ENCODE results near the gene CFAP251. TPM values are rescaled to one million over a fixed set of nuclear protein-coding genes. Genes with fewer than 3 reads are reported as not detected.

The CFAP251 gene
- total RNA-seq, 4 donors from 2014 or later, result 4.6 to 18.5 (median 9.6) TPM

GRCh38 chr12:121975021-121975420 lies 56.6 kb downstream of the CFAP251 start:
- TF ChIP-seq CTCF (IDR thresholded peaks at IDR 0.05; ENCODE audit: low read depth), result no peak

DNA sequence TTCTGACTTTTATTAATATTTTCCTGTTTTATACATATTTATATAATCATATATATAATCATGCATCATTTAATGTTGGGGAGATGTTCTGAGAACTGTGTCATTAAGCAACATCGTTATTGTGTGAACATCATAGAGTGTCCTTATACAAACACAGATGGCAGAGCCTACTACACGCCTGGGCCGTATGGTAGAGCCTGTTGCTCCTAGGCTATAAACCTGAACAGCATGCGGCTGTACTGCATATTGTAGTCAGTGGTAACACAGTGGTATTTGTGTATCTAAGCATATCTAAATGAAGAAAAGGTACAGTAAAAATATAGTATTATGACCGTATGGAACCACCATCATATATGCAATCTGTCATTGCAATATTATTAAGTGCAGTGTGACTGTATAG lies 58.6 kb downstream of the CFAP251 start:
- no peak for TF ChIP-seq CTCF (IDR thresholded peaks at IDR 0.05; ENCODE audit: low read depth)

DNA sequence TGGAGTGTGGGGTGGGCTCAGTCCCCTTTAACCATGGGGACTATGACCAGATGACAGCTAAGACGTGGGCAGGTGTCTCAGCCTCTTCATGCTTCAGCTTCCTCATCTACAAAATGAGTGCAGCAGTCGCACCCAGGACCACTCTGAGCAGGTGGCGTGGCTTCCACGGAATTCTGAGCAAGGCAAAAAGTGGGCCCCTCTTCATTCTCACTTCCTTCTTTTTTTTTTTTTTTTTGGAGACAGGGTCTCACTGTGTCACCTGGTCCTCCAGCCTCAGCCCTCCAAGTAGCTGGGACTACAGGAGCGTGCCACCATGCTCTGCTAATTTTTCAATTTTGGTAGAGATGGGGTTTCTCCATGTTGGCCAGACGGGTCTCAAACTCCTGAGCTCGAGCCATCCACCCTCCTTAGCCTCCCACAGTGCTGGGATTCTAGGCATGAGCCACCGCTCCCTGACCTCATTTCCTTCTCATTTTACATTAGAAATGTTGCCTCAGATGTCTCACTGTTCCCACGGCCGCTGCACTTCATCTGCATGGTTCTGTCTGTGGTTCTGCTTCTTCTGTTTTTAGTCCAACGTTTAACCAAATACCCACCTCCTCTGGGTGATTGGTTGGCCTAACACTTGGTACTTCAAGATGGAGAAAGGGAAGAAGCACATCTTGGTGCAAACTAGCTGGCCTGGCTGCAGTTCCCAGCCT lies 61.9 kb downstream of the CFAP251 start:
- TF ChIP-seq CTCF (IDR thresholded peaks at IDR 0.05; ENCODE audit: low read depth), result no peak

DNA sequence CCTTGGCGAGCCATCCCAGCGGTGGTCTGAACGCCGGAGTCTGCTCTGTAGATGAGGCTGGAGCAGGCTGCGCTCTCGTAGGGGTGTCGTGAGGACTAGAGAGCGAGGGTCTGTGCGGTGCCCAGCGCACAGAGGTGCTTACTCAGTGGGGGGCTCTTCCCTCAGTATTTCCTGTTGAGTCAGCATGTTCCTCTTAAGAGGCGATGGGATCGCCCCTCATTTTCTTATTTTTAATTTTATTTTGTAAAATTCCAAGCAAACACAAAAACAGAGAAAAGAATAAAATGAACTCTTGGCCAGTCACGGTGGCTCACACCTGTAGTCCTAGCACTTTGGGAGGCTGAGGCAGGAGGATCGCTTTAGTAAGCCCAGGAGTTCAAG lies 62.5 kb downstream of the CFAP251 start:
- TF ChIP-seq CTCF (IDR thresholded peaks at IDR 0.05; ENCODE audit: low read depth), result no peak

GRCh38 chr12:121981456-121981855 lies 63.1 kb downstream of the CFAP251 start:
- no peak for TF ChIP-seq CTCF (IDR thresholded peaks at IDR 0.05; ENCODE audit: low read depth)

DNA sequence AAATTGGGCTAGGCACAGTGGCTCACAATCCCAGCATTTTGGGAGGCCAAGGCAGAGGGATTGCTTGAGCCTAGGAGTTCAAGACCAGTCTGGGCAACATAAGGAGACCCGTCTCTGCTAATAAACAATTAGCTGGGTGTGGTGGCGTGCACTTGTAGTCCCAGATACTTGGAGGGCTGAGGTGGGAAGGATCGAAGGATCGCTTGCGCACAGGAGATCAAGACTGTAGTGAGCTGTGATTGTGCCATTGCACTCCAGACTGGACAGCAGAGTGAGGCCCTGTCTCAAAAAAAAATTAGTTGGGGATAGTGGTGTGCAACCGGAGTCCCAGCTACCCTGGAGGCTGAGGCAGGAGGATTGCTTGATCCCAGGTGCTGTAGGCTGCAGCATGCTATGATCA lies 64.6 kb downstream of the CFAP251 start:
- TF ChIP-seq CTCF (IDR thresholded peaks at IDR 0.05; ENCODE audit: low read depth), result no peak

DNA sequence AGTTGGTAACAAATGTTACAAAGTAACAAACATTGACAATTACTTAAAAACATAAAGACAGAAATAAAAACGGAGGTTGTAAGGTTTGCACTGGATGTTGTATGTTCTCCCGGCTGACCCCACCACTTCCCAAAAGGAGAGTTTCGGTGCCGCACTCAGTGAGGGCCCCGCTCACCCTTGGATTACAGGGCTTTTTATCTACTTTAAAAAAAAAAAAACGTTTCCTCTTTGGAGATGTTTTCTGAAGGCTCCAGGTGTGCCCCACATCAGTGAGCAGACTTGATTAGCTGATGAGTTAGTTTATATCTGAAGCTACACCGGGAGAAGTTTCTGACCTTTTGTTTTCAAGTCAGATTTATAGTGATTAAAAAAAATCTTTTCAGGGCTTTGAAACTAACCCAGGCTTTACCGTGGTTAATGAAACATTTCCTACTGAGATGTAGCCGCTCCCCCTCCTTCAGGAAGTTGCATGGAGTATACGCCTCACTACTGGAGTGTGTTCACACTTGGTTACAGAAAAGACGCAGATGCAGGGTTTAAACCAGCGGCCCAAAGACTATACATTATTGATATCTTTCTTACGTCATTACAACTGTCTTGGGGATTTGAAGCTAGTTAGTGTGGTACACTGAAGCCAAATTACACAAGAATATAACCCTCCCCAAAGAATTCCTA lies 65.3 kb downstream of the CFAP251 start:
- TF ChIP-seq CTCF (IDR thresholded peaks at IDR 0.05; ENCODE audit: low read depth), result no peak

All from subcutaneous adipose tissue (tissue), 4 donors.